ENCODE results near the gene DNAH14. TPM values are rescaled to one million over a fixed set of nuclear protein-coding genes. Genes with fewer than 3 reads are reported as not detected.

Gene DNAH14
- total and polyA plus RNA-seq, 2 of the 4 experiments (the other 2 are of a cell fraction): 2.7 to 3.6 TPM

DNA sequence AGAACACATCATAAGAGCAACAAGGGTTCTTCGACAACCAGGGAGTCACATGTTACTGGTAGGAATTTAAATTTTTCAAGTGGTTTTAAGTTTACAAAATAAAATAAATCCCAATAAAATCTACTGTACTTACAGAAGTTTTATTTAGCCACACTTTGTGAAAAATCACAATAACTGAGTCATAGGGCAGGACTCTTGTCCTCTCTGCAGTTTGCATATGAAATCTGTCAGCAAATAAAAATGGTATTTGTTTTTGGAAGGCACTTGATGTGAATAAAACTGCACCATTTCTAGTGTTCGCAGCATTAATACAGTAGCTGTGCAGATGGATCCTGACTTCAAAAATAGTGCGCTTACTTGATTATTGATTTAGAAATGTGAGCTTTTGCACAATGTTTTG, 348.0 kb downstream of the DNAH14 start:
- Histone ChIP-seq H3K56ac (ENCODE audit: extremely low read depth, insufficient read depth, low read length) (no peak overlapping the region), H3K4me3 (ENCODE audit: insufficient read depth, low read depth, low read length) (no peak overlapping the region), H2BK5ac (ENCODE audit: low read depth, low read length, poor library complexity, severe bottlenecking) (no peak overlapping the region), H3K27me3 (ENCODE audit: control insufficient read depth, insufficient read depth, low read length) (no peaks in the 10 kb centered on the region), H2BK120ac (ENCODE audit: low read depth, low read length) (no peak overlapping the region), H3K9ac (ENCODE audit: low read depth, low read length) (no peak overlapping the region), H3K9me3 (ENCODE audit: control insufficient read depth, insufficient read depth, low read length) (peaks cover 2% of the 10 kb centered on the region; the same call in 1 of the 2 replicates), H4K91ac (ENCODE audit: insufficient read depth, low read depth, low read length) (no peak overlapping the region), H3K4ac (ENCODE audit: low read depth, low read length) (no peak overlapping the region), H2AK5ac (ENCODE audit: low read depth, low read length) (no peak overlapping the region), H3K27ac (ENCODE audit: insufficient read depth, low read length) (no peak overlapping the region), H3K14ac (replicated peaks; ENCODE audit: low read depth, low read length) (no peak overlapping the region), H3K36me3 (ENCODE audit: control insufficient read depth, insufficient read depth, low read length) (no peaks in the 10 kb centered on the region), H2AFZ (replicated peaks; ENCODE audit: low read length, poor library complexity) (no peak overlapping the region), H4K5ac (ENCODE audit: low read depth, low read length) (no peak overlapping the region), H2AK9ac (replicated peaks; ENCODE audit: low read depth, low read length, poor library complexity) (no peak overlapping the region), H2BK20ac (ENCODE audit: low read depth, low read length) (no peak overlapping the region), H4K20me1 (ENCODE audit: insufficient read depth, low read length) (no peaks in the 10 kb centered on the region), H3K9me1 (ENCODE audit: insufficient read depth, low read length) (no peaks in the 10 kb centered on the region), H3K18ac (ENCODE audit: low read depth, low read length) (no peak overlapping the region), H2BK15ac (ENCODE audit: low read depth, low read length) (no peak overlapping the region), H4K8ac (ENCODE audit: low read depth in 2 of 2, low read length in 2 of 2) (no peak overlapping the region), H3K23ac (ENCODE audit: low read depth, low read length) (no peak overlapping the region), H3K79me1 (ENCODE audit: low read depth in 1 of 2, low read length in 2 of 2) (no peaks in the 10 kb centered on the region), H3K4me1 (ENCODE audit: control insufficient read depth, insufficient read depth, low read length) (no peaks in the 10 kb centered on the region), H3K4me2 (ENCODE audit: low read depth, low read length) (no peak overlapping the region)
- in situ Hi-C loops (cut with MboI; ENCODE audit: low sequenced_read_pairs) (no loop called here), intact Hi-C loops (cut with micrococcal nuclease) (no loop called here), dilution Hi-C loops (cut with HindIII; ENCODE audit: low sequenced_read_pairs, unreplicated experiment) (no loop called here)
- 67% methylated on average over 1 of the region's 3 CpGs; no CpG with 5 or more reads in 1 of the 2 experiments for WGBS, 2 experiments (ENCODE audit: extremely low coverage in 2 of 2, insufficient read length in 1 of 2)
- CTCF ChIA-PET: interaction anchor here (0.6 kb wide), 1 partner anchor 18 kb away, joined by 4 read pairs; no protein-coding TSS in a partner anchor
- no peak for ATAC-seq (ENCODE audit: low read depth)
- POLR2A ChIA-PET (ENCODE audit: unreplicated experiment): no interaction called here
- DNase-seq: no peak
- BruUV-seq (replicated peaks): no TSS peak
- TF ChIP-seq RAD21 (IDR thresholded peaks at IDR 0.05; ENCODE audit: low read length): no peak
- TF ChIP-seq, protein P1, sequence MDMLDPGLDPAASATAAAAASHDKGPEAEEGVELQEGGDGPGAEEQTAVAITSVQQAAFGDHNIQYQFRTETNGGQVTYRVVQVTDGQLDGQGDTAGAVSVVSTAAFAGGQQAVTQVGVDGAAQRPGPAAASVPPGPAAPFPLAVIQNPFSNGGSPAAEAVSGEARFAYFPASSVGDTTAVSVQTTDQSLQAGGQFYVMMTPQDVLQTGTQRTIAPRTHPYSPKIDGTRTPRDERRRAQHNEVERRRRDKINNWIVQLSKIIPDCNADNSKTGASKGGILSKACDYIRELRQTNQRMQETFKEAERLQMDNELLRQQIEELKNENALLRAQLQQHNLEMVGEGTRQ (IDR thresholded peaks at IDR 0.05; ENCODE audit: low read depth, low read length): no peak
- no peak for TF ChIP-seq MAFK (IDR thresholded peaks at IDR 0.05; ENCODE audit: low read depth, low read length)
- TF ChIP-seq POLR2A (IDR thresholded peaks at IDR 0.05; ENCODE audit: low read depth, low read length): no peak
- no peak for TF ChIP-seq CEBPB (IDR thresholded peaks at IDR 0.05; ENCODE audit: low read depth, low read length)
- no peak for TF ChIP-seq BHLHE40 (IDR thresholded peaks at IDR 0.05; ENCODE audit: low read depth, low read length)
- TF ChIP-seq ELK1 (IDR thresholded peaks at IDR 0.05; ENCODE audit: borderline replicate concordance, low read depth, low read length): no peak
- TF ChIP-seq FOS (IDR thresholded peaks at IDR 0.05; ENCODE audit: low read depth, low read length): no peak
- TF ChIP-seq CHD1 (IDR thresholded peaks at IDR 0.05; ENCODE audit: low read depth, low read length): no peak
- TF ChIP-seq, protein P2, sequence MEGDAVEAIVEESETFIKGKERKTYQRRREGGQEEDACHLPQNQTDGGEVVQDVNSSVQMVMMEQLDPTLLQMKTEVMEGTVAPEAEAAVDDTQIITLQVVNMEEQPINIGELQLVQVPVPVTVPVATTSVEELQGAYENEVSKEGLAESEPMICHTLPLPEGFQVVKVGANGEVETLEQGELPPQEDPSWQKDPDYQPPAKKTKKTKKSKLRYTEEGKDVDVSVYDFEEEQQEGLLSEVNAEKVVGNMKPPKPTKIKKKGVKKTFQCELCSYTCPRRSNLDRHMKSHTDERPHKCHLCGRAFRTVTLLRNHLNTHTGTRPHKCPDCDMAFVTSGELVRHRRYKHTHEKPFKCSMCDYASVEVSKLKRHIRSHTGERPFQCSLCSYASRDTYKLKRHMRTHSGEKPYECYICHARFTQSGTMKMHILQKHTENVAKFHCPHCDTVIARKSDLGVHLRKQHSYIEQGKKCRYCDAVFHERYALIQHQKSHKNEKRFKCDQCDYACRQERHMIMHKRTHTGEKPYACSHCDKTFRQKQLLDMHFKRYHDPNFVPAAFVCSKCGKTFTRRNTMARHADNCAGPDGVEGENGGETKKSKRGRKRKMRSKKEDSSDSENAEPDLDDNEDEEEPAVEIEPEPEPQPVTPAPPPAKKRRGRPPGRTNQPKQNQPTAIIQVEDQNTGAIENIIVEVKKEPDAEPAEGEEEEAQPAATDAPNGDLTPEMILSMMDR (conservative IDR thresholded peaks at IDR 0.05; ENCODE audit: low read depth, low read length): no peak
- no peak for TF ChIP-seq MXI1 (IDR thresholded peaks at IDR 0.05; ENCODE audit: borderline replicate concordance, low read depth, low read length)
- TF ChIP-seq MAZ (IDR thresholded peaks at IDR 0.05; ENCODE audit: borderline replicate concordance, low read depth, low read length): no peak
- no peak for TF ChIP-seq RFX5 (IDR thresholded peaks at IDR 0.05; ENCODE audit: low read depth, low read length)
- TF ChIP-seq SMC3 (IDR thresholded peaks at IDR 0.05; ENCODE audit: low read depth, low read length): no peak
- no peak for TF ChIP-seq NFE2L2 (IDR thresholded peaks at IDR 0.05; ENCODE audit: low read depth, low read length)
- TF ChIP-seq RCOR1 (IDR thresholded peaks at IDR 0.05; ENCODE audit: insufficient replicate concordance, low read length): no peak

Data from IMR-90 (cell line).